Bronchial epithelial cell (primary cell): ENCODE results near the gene FAM171A1. TPM values are rescaled to one million over a fixed set of nuclear protein-coding genes. Genes with fewer than 3 reads are reported as not detected.

Source experiments
- DNase-seq: peaks from one replicate; pipeline ENCODE4 v3.0.0-alpha.2; 2010; ENCODE audit warnings: low read depth
- FAIRE-seq: peaks from 2 replicates; lab custom pipeline; 2011; peaks lifted over from hg19 to GRCh38; lab: Jason Lieb, UNC
- H3K27me3 ChIP-seq: 2 replicates; pipeline ENCODE4 v1.5.1; 2011; ENCODE audit warnings: low read length; ENCODE audit not compliant: control insufficient read depth, insufficient read depth
- H3K36me3 ChIP-seq: 2 replicates; pipeline ENCODE4 v1.5.1; 2011; ENCODE audit warnings: low read length; ENCODE audit not compliant: control insufficient read depth, insufficient read depth
- H3K4me3 ChIP-seq: 2 replicates; pipeline ENCODE4 v1.5.1; 2011; ENCODE audit warnings: mild to moderate bottlenecking, low read depth, low read length, control low read depth
- total RNA-seq: library from RNA; depleted of rRNA; stranded (reverse); fragments of >200 nt; gene quantifications from 2 replicates; pipeline ENCODE4 v1.2.1, GENCODE V29; 2014
- TF ChIP-seq, protein P1 (sequence below): IDR thresholded peaks from 2 replicates; pipeline ENCODE4 v1.5.1; 2011; ENCODE audit warnings: mild to moderate bottlenecking, moderate library complexity, low read length, control low read depth, inconsistent platforms; ENCODE audit not compliant: insufficient read depth, severe bottlenecking

The FAM171A1 gene
- total RNA-seq, 1 donor from 2014 or later = 2.6 TPM

DNA sequence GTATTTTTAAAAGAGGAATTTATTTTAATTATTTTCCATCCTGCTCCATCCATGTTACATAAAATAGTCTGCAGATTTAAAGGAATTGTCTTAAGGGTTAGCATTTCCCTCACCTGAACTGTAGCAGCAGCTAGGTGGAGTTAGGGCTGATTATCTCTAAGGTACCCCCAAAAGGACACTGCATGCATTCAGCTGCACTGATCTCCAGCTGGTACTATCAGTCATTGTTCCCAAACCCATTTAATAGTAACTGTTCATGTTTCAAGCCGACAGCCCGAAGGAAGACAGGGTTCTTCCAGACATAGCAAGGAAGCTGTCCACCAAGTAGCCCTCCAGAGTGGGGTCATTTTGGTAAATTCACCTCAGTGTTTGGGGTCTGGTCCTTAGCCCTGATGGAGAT lies 48.7 kb downstream of the FAM171A1 start:
- Histone ChIP-seq H3K27me3 (no peaks in the 10 kb centered on the region), H3K4me3 (no peak overlapping the region), H3K36me3 (no peaks in the 10 kb centered on the region)
- TF ChIP-seq, protein P1, sequence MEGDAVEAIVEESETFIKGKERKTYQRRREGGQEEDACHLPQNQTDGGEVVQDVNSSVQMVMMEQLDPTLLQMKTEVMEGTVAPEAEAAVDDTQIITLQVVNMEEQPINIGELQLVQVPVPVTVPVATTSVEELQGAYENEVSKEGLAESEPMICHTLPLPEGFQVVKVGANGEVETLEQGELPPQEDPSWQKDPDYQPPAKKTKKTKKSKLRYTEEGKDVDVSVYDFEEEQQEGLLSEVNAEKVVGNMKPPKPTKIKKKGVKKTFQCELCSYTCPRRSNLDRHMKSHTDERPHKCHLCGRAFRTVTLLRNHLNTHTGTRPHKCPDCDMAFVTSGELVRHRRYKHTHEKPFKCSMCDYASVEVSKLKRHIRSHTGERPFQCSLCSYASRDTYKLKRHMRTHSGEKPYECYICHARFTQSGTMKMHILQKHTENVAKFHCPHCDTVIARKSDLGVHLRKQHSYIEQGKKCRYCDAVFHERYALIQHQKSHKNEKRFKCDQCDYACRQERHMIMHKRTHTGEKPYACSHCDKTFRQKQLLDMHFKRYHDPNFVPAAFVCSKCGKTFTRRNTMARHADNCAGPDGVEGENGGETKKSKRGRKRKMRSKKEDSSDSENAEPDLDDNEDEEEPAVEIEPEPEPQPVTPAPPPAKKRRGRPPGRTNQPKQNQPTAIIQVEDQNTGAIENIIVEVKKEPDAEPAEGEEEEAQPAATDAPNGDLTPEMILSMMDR = no peak
- DNase-seq (no peak), FAIRE-seq (no peak)

DNA sequence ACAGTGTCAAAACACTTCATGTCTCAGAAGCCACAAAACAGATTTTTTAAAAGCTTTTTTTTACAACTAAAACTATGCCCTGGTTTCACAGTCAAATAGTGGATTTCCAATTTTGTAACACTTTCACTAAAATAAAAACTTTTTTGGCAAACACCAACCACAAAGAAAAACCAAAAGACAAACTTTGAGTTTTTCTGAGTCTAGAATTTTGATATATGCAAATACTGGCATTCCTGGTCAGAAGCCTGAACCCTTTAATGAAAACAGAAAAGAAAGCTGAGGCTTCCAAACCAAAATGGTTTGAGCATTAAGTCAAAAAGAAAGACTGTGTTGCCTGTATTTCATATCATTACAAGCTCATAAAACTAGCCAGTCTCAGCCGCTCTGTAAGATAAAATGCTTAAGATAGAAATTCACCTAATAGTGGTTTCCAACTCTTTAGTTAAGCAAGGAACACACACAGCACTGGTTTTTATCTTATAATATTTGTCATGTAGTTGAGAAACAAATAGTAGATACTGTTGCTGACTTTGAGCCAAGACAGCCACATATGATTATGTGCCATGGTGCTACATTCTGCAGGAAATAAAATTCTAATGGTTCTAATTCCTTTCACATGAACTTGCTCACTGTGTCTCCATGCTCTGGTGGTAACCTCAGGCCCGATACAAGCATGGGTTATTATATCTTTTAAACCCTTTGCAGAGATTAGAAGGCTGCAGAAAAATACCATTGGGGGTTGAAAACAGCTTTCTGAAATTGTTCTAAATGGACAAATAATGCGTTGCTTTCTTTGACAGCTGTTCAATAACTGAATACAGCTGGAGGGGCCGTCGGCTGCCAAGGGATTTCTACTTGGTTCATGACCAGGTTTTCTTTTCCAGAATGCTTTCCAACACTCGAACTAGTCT lies 49.4 kb downstream of the FAM171A1 start:
- H3K36me3 ChIP-seq = no peaks in the 10 kb centered on the region
- DNase-seq (no peak), FAIRE-seq (no peak)
- TF ChIP-seq, protein P1 = no peak
- no peaks in the 10 kb centered on the region for H3K27me3 ChIP-seq
- H3K4me3 ChIP-seq = no peak overlapping the region

DNA sequence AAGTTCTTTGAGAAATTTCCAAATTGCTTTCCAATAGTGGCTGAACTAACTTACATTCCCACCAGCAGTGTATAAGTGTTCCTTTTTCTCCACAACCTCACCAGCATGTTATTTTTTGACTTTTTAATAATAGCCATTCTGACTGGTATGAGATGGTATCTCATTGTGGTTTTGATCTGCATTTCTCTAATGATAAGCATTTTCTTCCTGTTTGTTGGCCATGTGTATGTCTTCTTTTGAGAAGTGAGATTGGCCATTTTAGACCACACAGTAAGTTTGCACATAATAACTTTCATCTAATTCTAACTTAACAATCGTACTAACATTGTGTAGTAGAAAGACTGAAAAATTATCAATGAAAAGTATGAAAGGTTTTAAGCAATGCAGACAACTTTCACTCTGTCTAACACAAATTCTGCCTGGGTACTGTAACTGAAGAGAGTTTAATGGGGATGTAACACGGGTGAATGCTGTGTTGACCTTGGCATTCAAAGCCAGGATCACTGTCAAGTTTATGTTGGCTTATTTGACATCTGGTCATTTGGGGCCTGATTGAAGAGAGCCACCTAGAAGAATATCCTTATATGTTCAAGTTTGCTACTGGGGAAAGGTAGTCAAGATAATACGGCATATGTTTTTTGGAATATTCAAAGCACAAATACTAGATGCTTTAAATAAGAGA lies 50.4 kb downstream of the FAM171A1 start:
- FAIRE-seq (no peak), DNase-seq (no peak)
- H3K36me3 ChIP-seq = no peaks in the 10 kb centered on the region
- no peaks in the 10 kb centered on the region for H3K27me3 ChIP-seq
- H3K4me3 ChIP-seq = no peak overlapping the region
- TF ChIP-seq, protein P1 = no peak

DNA sequence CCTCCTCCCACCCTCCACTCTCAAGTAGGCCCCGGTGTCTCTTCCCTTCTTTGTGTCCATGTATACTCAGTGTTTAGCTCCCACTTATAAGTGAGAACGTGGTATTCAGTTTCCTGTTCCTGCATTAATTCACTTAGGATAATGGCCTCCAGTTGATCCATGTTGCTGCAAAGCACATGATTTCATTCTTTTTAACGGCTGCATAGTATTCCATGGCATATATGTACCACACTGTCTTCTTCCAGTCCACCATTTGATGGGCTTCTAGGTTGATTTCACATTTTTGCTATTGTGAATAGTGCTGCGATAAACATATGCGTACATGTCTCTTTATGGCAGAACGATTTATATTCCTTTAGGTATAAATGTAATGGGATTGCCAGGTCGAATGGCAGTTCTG lies 51.0 kb downstream of the FAM171A1 start:
- Histone ChIP-seq H3K27me3 (no peaks in the 10 kb centered on the region), H3K36me3 (no peaks in the 10 kb centered on the region)
- FAIRE-seq = no peak

DNA sequence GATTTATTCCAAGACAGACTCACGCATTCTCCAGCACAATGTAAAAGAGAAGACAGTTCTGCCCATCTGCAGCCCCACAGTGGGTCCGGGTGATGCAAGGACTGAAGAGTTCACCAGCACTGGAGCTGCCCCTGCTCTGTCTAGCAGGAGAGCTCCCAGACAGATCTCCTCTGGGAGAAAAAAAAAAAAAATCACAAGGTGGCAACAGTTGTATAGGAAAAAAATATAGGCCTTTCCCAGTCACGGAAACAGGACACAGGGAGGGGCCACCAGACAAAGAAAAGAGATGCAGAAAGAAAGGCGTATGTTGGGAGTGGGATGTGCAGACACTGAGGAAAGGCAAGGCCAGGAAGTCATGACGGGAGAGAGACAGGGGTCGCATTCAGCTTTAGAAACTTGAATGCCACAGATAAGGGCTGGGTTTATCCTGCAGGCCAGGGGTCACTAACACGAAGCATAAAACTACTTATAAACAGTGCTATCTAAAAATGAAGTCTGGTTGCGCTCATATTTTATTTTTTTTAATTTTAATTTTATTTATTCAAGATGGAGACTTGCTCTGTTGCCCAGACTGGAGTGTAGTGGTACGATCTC lies 54.1 kb downstream of the FAM171A1 start:
- no peaks in the 10 kb centered on the region for H3K27me3 ChIP-seq
- DNase-seq (no peak), FAIRE-seq (no peak)
- no peaks in the 10 kb centered on the region for H3K36me3 ChIP-seq
- no peak overlapping the region for H3K4me3 ChIP-seq
- TF ChIP-seq, protein P1 = no peak

More for the DNA sequence above, 51.0 kb downstream of the FAM171A1 start:
- no peak overlapping the region for H3K4me3 ChIP-seq
- TF ChIP-seq, protein P1 = no peak
- DNase-seq = no peak
